HepG2 (cell line): ENCODE results near the gene FIBCD1.

ENCODE experiments used
- CREM ChIP-seq, 2 experiments: sonication (generic) in 1 of 2; formaldehyde crosslinking in 1 of 2; IDR thresholded peaks; 2 replicates each; pipeline versions ENCODE4 v1.4.0 to v1.6.1; 2016 to 2020; ENCODE audit warnings: antibody characterized with exemption in 1 of 2, mild to moderate bottlenecking in 1 of 2, missing genetic modification reagents in 1 of 2
- DPF2 ChIP-seq: sonication (generic); formaldehyde crosslinking; IDR thresholded peaks from 2 replicates; pipeline ENCODE4 v1.4.0; 2020; ENCODE audit warnings: mild to moderate bottlenecking, low read depth, missing genetic modification reagents, borderline replicate concordance
- FOXA1 ChIP-seq, 2 experiments: fragments of 450-650 bp in 1 of 2; sonication (generic) in 1 of 2; formaldehyde crosslinking in 1 of 2; IDR thresholded peaks; 2 replicates each; pipeline versions ENCODE4 v1.4.0 to v1.6.1; 2016 to 2020; ENCODE audit warnings: missing genetic modification reagents in 1 of 2
- IRF1 ChIP-seq: sonication (generic); formaldehyde crosslinking; IDR thresholded peaks from 2 replicates; pipeline ENCODE4 v1.4.0; 2020; ENCODE audit warnings: low read depth, mild to moderate bottlenecking, missing genetic modification reagents
- MAZ ChIP-seq, 2 experiments: sonication (generic) in 1 of 2; formaldehyde crosslinking in 1 of 2; IDR thresholded peaks; 2 replicates each; pipeline versions ENCODE4 v1.5.0 to v1.6.1; 2012 to 2020; ENCODE audit warnings: low read depth in 2 of 2, mild to moderate bottlenecking in 2 of 2, borderline replicate concordance in 1 of 2, improper control_type of control experiment in 1 of 2, low read length in 1 of 2, missing genetic modification reagents in 1 of 2, moderate library complexity in 1 of 2
- MED13 ChIP-seq: sonication (generic); formaldehyde crosslinking; IDR thresholded peaks from 2 replicates; pipeline ENCODE4 v1.5.0; 2020; ENCODE audit warnings: missing genetic modification reagents
- NR3C1 ChIP-seq: sonication (generic); formaldehyde crosslinking; IDR thresholded peaks from 2 replicates; pipeline ENCODE4 v1.4.0; 2020; ENCODE audit warnings: missing genetic modification reagents
- POLR2A ChIP-seq, 2 experiments: IDR thresholded peaks; 2 replicates each; pipeline ENCODE4 v1.6.1; 2011; ENCODE audit warnings: low read depth in 2 of 2, low read length in 2 of 2, mild to moderate bottlenecking in 1 of 2, moderate library complexity in 1 of 2; ENCODE audit not compliant: insufficient read depth in 1 of 2
- SCMH1 ChIP-seq: sonication (generic); formaldehyde crosslinking; IDR thresholded peaks from 2 replicates; pipeline ENCODE4 v1.9.0; 2021; ENCODE audit warnings: missing genetic modification reagents, mild to moderate bottlenecking, borderline replicate concordance
- ZBTB34 ChIP-seq: sonication (generic); formaldehyde crosslinking; IDR thresholded peaks from 2 replicates; pipeline ENCODE4 v1.8.0; 2022; ENCODE audit warnings: mild to moderate bottlenecking, missing genetic modification reagents
- ZFP36L1 ChIP-seq: sonication (generic); formaldehyde crosslinking; IDR thresholded peaks from 2 replicates; pipeline ENCODE4 v1.8.0; 2022; ENCODE audit warnings: mild to moderate bottlenecking, missing genetic modification reagents, moderate library complexity
- TF ChIP-seq, protein P1 (sequence below): sonication (generic); formaldehyde crosslinking; IDR thresholded peaks from 2 replicates; pipeline ENCODE4 v1.4.0; 2020; ENCODE audit warnings: missing genetic modification reagents
- TF ChIP-seq, protein P2 (sequence below): sonication (generic); formaldehyde crosslinking; IDR thresholded peaks from 2 replicates; pipeline ENCODE4 v1.4.0; 2020; ENCODE audit warnings: missing genetic modification reagents
- TF ChIP-seq, protein P3 (sequence below): IDR thresholded peaks from 2 replicates; pipeline ENCODE4 v1.6.1; 2016

DNA sequence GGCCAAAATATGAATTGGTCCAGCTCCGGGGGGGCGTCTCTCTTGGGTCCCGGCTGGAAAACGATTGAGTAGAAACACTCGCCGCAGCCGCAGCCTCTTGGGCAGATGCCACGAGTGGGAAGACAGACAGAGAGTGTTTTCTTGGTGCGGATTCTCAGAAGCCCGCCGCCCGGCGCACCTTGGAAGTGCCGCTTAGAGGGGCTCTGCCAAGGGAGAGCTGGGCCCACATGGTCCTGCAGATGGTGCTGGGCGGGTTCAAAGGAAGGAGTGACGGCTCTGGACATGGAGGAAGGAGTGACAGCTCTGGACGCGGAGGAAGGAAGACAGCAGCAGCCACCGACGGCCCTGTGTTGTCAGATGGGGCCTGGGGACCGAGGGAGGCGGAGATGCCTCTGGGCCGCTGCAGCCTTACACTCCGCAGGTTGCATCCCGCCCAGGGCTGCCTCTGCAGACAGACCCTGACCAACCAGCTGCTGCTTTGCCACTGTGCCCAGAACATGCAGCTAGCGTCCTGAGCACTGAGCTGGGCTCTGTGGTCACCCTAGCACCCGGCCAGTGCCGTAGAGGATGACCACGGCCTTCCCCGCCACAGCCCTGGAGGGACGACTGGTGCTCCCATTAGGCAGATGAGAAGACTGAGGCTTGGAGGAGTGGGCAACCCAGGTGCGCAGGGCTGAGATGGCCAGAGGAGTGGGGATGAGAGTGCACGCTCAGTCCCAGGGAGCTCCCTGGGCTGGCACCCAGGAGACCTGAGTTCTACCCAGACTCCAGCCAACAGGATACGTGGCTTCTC, 21.7 kb downstream of the FIBCD1 start:
- TF ChIP-seq CREM (IDR thresholded peaks at IDR 0.05) (no peak), CREM (CRISPR knock-in tag; IDR thresholded peaks at IDR 0.05) (no peak), ZFP36L1 (no peak), NR3C1 (no peak), POLR2A (IDR thresholded peaks at IDR 0.05; ENCODE audit: insufficient read depth in 1 of 2, low read depth in 2 of 2, low read length in 2 of 2) (no peak), MAZ (IDR thresholded peaks at IDR 0.05; ENCODE audit: borderline replicate concordance, low read depth, low read length) (no peak), MAZ (CRISPR knock-in tag; IDR thresholded peaks at IDR 0.05; ENCODE audit: low read depth) (no peak), FOXA1 (IDR thresholded peaks at IDR 0.05) (no peak), FOXA1 (CRISPR knock-in tag; IDR thresholded peaks at IDR 0.05) (no peak), ZBTB34 (CRISPR knock-in tag) (no peak), DPF2 (CRISPR knock-in tag) (no peak), MED13 (CRISPR knock-in tag) (no peak), IRF1 (CRISPR knock-in tag) (no peak), SCMH1 (CRISPR knock-in tag) (no peak)
- TF ChIP-seq, protein P1, sequence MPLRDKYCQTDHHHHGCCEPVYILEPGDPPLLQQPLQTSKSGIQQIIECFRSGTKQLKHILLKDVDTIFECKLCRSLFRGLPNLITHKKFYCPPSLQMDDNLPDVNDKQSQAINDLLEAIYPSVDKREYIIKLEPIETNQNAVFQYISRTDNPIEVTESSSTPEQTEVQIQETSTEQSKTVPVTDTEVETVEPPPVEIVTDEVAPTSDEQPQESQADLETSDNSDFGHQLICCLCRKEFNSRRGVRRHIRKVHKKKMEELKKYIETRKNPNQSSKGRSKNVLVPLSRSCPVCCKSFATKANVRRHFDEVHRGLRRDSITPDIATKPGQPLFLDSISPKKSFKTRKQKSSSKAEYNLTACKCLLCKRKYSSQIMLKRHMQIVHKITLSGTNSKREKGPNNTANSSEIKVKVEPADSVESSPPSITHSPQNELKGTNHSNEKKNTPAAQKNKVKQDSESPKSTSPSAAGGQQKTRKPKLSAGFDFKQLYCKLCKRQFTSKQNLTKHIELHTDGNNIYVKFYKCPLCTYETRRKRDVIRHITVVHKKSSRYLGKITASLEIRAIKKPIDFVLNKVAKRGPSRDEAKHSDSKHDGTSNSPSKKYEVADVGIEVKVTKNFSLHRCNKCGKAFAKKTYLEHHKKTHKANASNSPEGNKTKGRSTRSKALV (CRISPR knock-in tag), result no peak
- TF ChIP-seq, protein P2, sequence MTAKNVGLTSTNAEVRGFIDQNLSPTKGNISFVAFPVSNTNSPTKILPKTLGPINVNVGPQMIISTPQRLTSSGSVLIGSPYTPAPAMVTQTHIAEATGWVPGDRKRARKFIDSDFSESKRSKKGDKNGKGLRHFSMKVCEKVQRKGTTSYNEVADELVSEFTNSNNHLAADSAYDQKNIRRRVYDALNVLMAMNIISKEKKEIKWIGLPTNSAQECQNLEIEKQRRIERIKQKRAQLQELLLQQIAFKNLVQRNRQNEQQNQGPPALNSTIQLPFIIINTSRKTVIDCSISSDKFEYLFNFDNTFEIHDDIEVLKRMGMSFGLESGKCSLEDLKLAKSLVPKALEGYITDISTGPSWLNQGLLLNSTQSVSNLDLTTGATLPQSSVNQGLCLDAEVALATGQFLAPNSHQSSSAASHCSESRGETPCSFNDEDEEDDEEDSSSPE (CRISPR knock-in tag), result no peak
- TF ChIP-seq, protein P3, sequence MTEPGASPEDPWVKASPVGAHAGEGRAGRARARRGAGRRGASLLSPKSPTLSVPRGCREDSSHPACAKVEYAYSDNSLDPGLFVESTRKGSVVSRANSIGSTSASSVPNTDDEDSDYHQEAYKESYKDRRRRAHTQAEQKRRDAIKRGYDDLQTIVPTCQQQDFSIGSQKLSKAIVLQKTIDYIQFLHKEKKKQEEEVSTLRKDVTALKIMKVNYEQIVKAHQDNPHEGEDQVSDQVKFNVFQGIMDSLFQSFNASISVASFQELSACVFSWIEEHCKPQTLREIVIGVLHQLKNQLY, result no peak
